GM19395 (cell line): ENCODE data around the gene KLHDC8B.

Experiments
- ATAC-seq: cut with Tn5 transposase; IDR thresholded peaks from one replicate; pipeline ENCODE4 v1.9.1; 2021; ENCODE audit warnings: mild to moderate bottlenecking, moderate library complexity; ENCODE audit not compliant: unreplicated experiment

Gene KLHDC8B

GRCh38 chr3:49158103-49158709 lies 13.2 kb upstream of the KLHDC8B start:
- ATAC-seq, result no peak

- ATAC-seq, result no peak
These were observed 12.6 kb upstream of the KLHDC8B start for GRCh38 chr3:49158792-49159191.

GRCh38 chr3:49161197-49161596 lies 10.2 kb upstream of the KLHDC8B start:
- ATAC-seq, result no peak

GRCh38 chr3:49161808-49162530 lies 9.4 kb upstream of the KLHDC8B start:
- no peak for ATAC-seq

- no peak for ATAC-seq
These were observed 8.5 kb upstream of the KLHDC8B start for GRCh38 chr3:49162751-49163419.

GRCh38 chr3:49163609-49164008 lies 7.8 kb upstream of the KLHDC8B start:
- ATAC-seq, result no peak

GRCh38 chr3:49164983-49165720 lies 6.2 kb upstream of the KLHDC8B start:
- no peak for ATAC-seq

GRCh38 chr3:49165771-49166751 lies 5.3 kb upstream of the KLHDC8B start, which contains the start of gene CCDC71:
CCDC71 (minus strand) TSS chr3:49166331; CDS start chr3:49164208, 2,123 bp downstream.
- peak; percentile 70 for ATAC-seq

- no peak for ATAC-seq
These were observed 4.4 kb upstream of the KLHDC8B start for GRCh38 chr3:49166752-49167556.

GRCh38 chr3:49170744-49171118 lies 667 bp upstream of the KLHDC8B start:
- no peak for ATAC-seq

GRCh38 chr3:49171775-49172500 lies 540 bp downstream of the KLHDC8B start:
- ATAC-seq, result no peak

GRCh38 chr3:49172551-49173041 lies 1.2 kb downstream of the KLHDC8B start:
- no peak for ATAC-seq

- no peak for ATAC-seq
These were observed 1.9 kb downstream of the KLHDC8B start for GRCh38 chr3:49173116-49173791.

GRCh38 chr3:49173792-49174170 lies 2.4 kb downstream of the KLHDC8B start:
- no peak for ATAC-seq

- no peak for ATAC-seq
These were observed 3.1 kb downstream of the KLHDC8B start for GRCh38 chr3:49174397-49174985.

- ATAC-seq, result no peak
These were observed 4.1 kb downstream of the KLHDC8B start for GRCh38 chr3:49175530-49175929.

GRCh38 chr3:49177073-49177472 lies 5.7 kb downstream of the KLHDC8B start:
- ATAC-seq, result no peak

GRCh38 chr3:49180116-49180515 lies 8.7 kb downstream of the KLHDC8B start:
- ATAC-seq, result no peak
